NOMO-1 treated with DMSO at 0.1 percent for 48 hours (cell line): ENCODE measurements around the gene PDE4B.
A peak's percentile ranks its signal among the peaks of the same experiment; 100 is the strongest.

ENCODE experiments used
- DNase-seq: peaks from one replicate; lab custom pipeline; 2025; ENCODE audit not compliant: unreplicated experiment; lab: John Stamatoyannopoulos, UW

The PDE4B gene

GRCh38 chr1:66351478-66351877 is 558.8 kb downstream of the PDE4B start:
- DNase-seq: no peak

- DNase-seq: no peak
Observed at GRCh38 chr1:66351913-66352312, 559.2 kb downstream of the PDE4B start.

DNA sequence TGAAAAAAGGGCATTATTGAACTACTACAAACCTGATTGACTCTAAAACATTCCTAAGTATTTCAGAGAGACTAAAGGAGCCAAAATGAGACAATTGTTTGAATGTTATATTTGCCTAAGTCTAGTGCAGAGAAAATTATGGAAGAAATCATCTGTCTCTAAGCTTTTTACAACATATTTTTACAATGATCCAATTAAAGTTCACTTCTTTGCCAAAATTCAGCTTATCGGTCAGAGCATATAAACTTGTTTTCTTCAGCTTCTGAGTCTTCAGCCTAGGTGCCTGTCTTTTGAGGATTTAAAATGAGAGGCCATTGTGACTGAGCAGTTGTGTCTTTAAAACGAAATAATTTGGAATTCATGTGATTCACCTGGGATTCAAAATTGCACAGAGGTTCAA is 560.1 kb downstream of the PDE4B start:
- DNase-seq: no peak

- DNase-seq: no peak
Observed at GRCh38 chr1:66353257-66353656, 560.6 kb downstream of the PDE4B start.

DNA sequence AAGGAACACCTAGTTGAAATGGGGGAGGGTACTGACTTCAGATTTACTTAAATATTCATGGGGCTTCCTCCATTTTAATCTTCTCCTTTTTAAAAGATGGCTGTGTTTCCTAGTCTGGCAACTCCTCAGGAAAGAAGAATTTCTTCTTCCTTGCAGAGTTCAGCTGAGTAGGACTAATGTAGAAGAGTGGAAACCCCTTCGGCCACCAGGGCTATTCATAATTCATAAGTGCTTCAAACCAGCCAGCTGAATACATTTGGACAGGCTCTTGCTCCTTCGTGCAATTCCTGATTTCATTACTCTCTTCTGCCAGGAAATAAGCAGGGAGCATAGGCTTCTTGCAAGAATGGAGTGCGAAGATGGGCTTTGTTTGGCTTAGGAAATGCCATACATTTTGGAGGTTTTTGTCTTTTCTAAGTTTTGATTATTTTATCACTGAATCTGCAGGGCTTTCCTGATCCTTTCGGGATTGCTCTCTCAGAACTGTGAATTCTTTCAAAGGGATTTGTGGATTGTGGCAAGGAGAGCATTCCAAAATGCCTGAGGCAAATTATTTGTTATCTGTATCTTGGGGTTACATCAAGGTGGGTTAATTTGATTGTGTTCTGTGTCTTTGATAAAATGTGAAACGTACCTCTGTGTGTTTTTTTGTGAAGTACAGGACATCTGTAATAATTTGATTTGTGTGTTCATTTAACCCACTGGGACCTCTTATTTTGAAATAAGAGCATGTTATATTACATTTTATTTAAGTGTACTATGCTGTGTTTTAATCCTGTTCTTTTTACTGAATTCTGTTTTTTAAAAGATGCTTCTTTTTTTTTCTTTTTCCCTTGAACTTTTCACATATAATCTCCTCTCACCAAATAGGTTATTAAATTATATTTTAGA is 561.9 kb downstream of the PDE4B start:
- DNase-seq: no peak

- DNase-seq: no peak
Observed at GRCh38 chr1:66355756-66356155, 563.1 kb downstream of the PDE4B start.

- no peak for DNase-seq
Observed at GRCh38 chr1:66356605-66357004, 563.9 kb downstream of the PDE4B start.

DNA sequence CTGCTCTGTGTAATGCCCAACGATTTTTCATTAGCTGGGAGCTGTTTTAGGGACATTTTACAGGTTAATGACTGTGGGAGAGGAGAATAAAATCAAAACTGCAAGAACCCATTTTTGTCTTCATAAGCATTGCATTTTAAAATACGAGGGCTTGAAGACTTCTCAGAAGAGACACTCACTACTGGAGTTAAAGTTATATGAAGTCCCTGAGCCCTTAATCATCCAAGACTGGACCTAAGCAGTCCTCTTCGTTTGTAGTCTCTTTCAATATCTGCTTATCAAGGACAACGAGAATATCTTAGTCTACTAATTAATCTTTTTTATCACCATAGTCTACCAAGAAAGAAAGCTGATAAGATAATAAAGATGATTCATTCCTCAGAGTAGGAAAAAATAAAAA is 564.3 kb downstream of the PDE4B start:
- DNase-seq: no peak

GRCh38 chr1:66357478-66358197 is 564.9 kb downstream of the PDE4B start:
- DNase-seq: no peak

DNA sequence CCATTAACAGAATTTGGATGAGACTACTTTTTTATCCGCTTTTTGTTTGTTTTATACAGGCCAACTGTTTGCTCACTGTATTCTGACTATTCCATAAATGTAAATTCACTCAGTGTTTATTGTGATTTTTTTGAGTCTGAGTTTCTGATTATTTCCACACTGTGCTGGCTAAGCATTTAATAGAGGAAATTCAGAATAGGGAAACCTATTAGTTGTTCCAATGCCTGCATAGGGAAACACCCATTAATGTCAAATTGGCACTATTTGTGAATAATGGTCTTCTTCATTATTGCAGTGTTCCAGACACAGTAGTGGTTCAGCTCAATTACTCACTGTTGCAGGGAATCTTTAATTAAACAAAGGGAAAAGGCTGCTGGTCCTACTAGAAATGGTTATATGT is 566.6 kb downstream of the PDE4B start:
- DNase-seq: no peak

DNA sequence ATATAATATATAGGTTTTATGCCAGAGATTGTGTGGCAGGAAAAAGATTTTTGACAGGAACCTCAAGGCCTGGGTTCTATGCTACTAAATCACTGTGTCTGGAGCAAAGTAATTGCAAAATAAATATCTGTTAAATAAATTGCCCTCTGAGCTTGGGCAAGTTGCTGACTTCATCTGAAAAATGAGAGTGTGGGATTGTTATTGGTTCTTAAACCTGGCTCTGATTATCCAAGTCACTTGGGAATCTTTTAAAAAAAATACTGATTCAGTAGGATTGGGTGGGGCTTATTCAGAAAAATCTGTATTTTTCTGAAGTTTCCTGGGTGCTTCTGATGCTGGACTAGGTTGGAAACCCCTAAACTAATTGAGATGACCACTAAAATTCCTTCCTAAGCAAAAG is 567.1 kb downstream of the PDE4B start:
- no peak for DNase-seq

GRCh38 chr1:66360285-66360724 is 567.6 kb downstream of the PDE4B start:
- no peak for DNase-seq

DNA sequence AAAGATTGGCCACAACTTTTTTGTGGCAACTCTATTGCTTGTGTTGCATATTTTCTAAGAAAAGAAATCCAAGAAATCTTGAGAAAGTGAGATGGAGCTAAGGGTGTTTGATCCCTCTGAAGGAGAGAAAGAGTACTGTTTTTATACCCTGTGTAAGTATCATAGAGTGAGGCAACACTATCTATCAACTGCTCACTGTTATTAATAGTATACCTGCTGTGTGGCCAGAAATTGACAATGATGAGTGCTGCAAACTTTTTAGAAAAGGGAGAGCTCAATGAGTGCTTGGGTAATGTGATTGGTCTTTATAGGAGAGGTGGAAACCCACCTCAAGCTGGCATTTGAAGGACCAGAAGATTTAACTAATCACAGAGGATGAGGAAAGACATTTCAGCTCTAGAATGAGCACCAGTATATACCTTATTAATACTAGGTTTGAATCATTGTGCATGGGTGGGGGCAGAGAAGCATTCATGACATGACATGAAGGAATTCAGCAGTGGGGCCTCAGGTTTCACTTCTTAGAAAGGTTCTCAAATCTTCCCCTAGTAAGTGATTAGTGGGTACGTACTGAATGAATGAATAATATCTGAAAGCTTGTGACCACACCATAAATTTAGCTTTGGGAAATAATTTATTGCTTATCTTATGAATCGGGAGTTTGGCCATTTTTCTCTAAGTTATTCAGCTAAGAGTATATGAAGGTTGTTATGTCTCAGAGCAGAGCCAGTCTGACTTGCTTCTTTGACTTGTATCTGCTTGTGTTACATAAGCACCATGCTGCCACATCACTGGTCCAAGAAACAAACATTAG is 572.1 kb downstream of the PDE4B start:
- peak; percentile 52 for DNase-seq

DNA sequence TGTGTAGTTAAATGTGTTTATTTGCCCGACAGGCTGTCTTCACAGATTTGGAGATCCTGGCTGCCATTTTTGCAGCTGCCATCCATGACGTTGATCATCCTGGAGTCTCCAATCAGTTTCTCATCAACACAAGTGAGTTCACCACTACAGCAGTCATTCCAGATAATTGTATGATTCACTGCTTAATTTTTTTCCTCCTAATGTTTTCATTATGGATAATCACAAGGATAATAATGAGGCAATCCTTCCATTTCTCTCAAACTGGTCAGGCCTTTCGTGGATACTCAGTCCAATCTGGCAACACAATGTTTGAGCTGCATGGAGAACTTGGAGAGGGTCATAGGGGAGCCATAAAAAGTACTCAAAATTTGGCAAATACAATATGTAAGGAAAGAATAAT is 572.9 kb downstream of the PDE4B start:
- DNase-seq: no peak

GRCh38 chr1:66366634-66367033 is 573.9 kb downstream of the PDE4B start:
- no peak for DNase-seq

- peak; percentile 12 for DNase-seq
Observed at GRCh38 chr1:66367369-66367768, 574.7 kb downstream of the PDE4B start.

DNA sequence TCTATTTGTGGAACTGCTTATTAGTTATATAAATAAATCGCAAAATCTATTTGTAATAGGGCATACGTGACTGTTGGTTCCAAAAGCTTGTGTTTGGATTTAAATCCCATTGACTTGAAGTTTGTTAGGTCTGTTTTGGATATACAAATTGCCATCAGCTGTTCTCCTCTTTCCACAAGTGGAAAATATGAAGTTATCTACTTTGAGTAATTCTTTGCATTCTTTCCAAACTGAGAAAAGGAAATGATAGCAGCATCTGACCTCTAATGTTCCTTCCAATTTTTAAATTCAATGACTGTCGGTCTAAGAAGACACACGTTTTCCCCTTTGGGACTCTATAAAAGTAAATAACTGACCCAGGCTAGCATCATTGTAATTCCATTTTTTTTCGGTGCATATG is 575.6 kb downstream of the PDE4B start:
- no peak for DNase-seq

DNA sequence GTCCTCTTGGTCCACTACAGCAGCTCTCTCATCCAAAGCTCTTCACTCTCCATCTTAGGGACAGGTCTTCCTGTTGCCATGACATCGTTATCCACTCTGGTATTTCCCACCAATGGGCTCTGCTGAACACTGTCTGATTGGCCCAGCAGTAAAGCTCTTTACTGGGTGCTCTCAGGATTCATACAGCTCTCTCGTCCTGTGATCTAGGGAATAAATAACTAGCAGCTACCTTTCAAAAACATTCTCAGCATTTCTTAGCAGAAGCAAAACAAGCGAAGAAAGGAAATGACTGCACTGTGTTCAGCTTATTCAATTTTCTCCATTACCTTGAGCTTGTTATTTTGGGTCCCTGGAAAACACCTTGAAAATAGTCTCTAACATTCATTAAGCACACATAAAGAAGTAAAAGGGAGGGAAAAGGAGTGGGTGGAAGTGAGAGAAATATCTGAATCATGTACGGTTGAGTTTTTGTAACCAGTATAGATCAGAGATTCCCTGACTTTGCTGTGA is 577.8 kb downstream of the PDE4B start:
- no peak for DNase-seq

GRCh38 chr1:66371233-66372005 is 578.7 kb downstream of the PDE4B start:
- DNase-seq: no peak

- no peak for DNase-seq
Observed at GRCh38 chr1:66372522-66373101, 579.9 kb downstream of the PDE4B start.
